OCI-LY1 (cell line): ENCODE results near the gene RASGRF1.

Experiments used
- H2AFZ ChIP-seq: fragments of 200-600 bp; sonication (generic), shearing (Covaris generic); 2 replicates; pipeline ENCODE4 v1.6.0; 2014; ENCODE audit warnings: antibody characterized with exemption, mild to moderate bottlenecking, low read length
- H3F3A ChIP-seq: fragments of 200-600 bp; sonication (generic), shearing (Covaris generic); 2 replicates; pipeline ENCODE4 v1.6.0; 2014; ENCODE audit warnings: mild to moderate bottlenecking, antibody characterized with exemption, low read length, moderate library complexity; ENCODE audit not compliant: insufficient read depth
- H3K27ac ChIP-seq: fragments of 200-600 bp; sonication (generic); 2 replicates; pipeline ENCODE4 v1.5.1; 2014; ENCODE audit warnings: low read length, mixed run types, mild to moderate bottlenecking, low read depth; ENCODE audit not compliant: poor library complexity, severe bottlenecking
- H3K27me3 ChIP-seq: fragments of 200-600 bp; sonication (generic); 2 replicates; pipeline ENCODE4 v1.6.0; 2014; ENCODE audit warnings: antibody characterized with exemption, mild to moderate bottlenecking, low read length, moderate library complexity; ENCODE audit not compliant: insufficient read depth
- H3K36me3 ChIP-seq: fragments of 200-600 bp; sonication (generic); 2 replicates; pipeline ENCODE4 v1.6.1; 2014; ENCODE audit warnings: mild to moderate bottlenecking, antibody characterized with exemption, low read length, moderate library complexity, mixed read lengths; ENCODE audit not compliant: insufficient read depth
- H3K4me1 ChIP-seq: fragments of 200-600 bp; sonication (generic); 2 replicates; pipeline ENCODE4 v1.5.1; 2014; ENCODE audit warnings: mild to moderate bottlenecking, low read length, moderate library complexity; ENCODE audit not compliant: insufficient read depth, severe bottlenecking
- H3K4me2 ChIP-seq: fragments of 200-600 bp; sonication (generic), shearing (Covaris generic); 2 replicates; pipeline ENCODE4 v1.6.1; 2014; ENCODE audit warnings: low read length
- H3K4me3 ChIP-seq: fragments of 200-600 bp; sonication (generic); 2 replicates; pipeline ENCODE4 v1.5.1; 2014; ENCODE audit warnings: low read length, low read depth, mild to moderate bottlenecking, mixed read lengths; ENCODE audit not compliant: poor library complexity, severe bottlenecking
- H3K79me2 ChIP-seq: fragments of 200-600 bp; shearing (Covaris generic); 2 replicates; pipeline ENCODE4 v1.6.1; 2016; ENCODE audit warnings: mixed run types, low read length, mixed read lengths; ENCODE audit not compliant: insufficient read depth
- H3K9ac ChIP-seq: fragments of 200-600 bp; sonication (generic), shearing (Covaris generic); 2 replicates; pipeline ENCODE4 v1.6.1; 2014; ENCODE audit warnings: mild to moderate bottlenecking, low read length, mixed read lengths
- H3K9me2 ChIP-seq: fragments of 200-600 bp; sonication (generic), shearing (Covaris generic); 2 replicates; pipeline ENCODE4 v1.6.1; 2014; ENCODE audit warnings: low read depth, mild to moderate bottlenecking, low read length, mixed read lengths
- H3K9me3 ChIP-seq: fragments of 200-600 bp; shearing (Covaris generic); 2 replicates; pipeline ENCODE4 v1.6.1; 2014; ENCODE audit warnings: low read length, mixed read lengths
- H4K20me1 ChIP-seq: fragments of 200-600 bp; sonication (generic), shearing (Covaris generic); 2 replicates; pipeline ENCODE4 v1.6.0; 2016; ENCODE audit warnings: mild to moderate bottlenecking, low read length; ENCODE audit not compliant: insufficient read depth
- EZH2 ChIP-seq: fragments of 200-600 bp; sonication (generic), shearing (Covaris generic); IDR thresholded peaks from 2 replicates; pipeline ENCODE4 v1.8.0; 2017; ENCODE audit warnings: borderline replicate concordance, mixed run types, mild to moderate bottlenecking, antibody characterized with exemption, low read length, moderate library complexity, mixed read lengths
- TF ChIP-seq, protein P1 (sequence below): fragments of 200-600 bp; sonication (generic), shearing (Covaris generic); IDR thresholded peaks from 2 replicates; pipeline ENCODE4 v1.5.1; 2017; ENCODE audit warnings: mild to moderate bottlenecking, antibody characterized with exemption, low read length, moderate library complexity, mixed read lengths

Gene RASGRF1

DNA sequence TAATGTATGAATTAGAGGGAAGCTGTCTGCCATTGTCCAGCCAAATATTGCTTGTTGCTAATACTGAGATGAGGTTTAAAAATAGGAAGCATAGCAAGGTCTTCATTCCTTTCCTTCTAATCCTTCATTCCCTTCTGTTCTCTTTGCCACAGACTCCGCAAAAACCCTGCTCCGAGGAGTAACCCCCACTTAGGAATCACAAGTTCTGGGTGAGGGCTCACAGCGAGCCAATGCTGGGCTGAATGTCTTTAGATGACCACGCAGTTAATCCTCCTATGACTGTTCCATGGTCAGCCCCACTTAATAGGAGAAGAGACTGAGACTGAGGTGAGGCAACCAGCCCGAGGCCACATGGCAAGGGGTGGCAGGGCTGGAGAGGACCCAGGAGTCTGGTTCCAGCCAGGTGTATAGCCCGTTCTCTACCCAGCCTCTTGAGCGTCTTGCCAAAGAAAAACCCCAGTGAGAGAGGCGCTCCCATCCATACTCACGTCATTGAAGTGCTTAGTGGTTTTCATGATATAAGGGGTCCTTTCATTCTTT is 100.8 kb downstream of the RASGRF1 start:
- TF ChIP-seq, protein P1, sequence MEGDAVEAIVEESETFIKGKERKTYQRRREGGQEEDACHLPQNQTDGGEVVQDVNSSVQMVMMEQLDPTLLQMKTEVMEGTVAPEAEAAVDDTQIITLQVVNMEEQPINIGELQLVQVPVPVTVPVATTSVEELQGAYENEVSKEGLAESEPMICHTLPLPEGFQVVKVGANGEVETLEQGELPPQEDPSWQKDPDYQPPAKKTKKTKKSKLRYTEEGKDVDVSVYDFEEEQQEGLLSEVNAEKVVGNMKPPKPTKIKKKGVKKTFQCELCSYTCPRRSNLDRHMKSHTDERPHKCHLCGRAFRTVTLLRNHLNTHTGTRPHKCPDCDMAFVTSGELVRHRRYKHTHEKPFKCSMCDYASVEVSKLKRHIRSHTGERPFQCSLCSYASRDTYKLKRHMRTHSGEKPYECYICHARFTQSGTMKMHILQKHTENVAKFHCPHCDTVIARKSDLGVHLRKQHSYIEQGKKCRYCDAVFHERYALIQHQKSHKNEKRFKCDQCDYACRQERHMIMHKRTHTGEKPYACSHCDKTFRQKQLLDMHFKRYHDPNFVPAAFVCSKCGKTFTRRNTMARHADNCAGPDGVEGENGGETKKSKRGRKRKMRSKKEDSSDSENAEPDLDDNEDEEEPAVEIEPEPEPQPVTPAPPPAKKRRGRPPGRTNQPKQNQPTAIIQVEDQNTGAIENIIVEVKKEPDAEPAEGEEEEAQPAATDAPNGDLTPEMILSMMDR = no peak
- no peak for TF ChIP-seq EZH2
- Histone ChIP-seq H3K79me2 (no peaks in the 10 kb centered on the region), H3K4me3 (no peak overlapping the region), H3K36me3 (no peaks in the 10 kb centered on the region), H3K27ac (no peak overlapping the region), H2AFZ (no peak overlapping the region), H3K4me2 (no peak overlapping the region), H3K4me1 (peaks cover 11% of the 10 kb centered on the region), H3F3A (no peaks in the 10 kb centered on the region), H3K9ac (no peak overlapping the region), H3K27me3 (no peaks in the 10 kb centered on the region), H3K9me3 (no peaks in the 10 kb centered on the region), H3K9me2 (no peaks in the 10 kb centered on the region), H4K20me1 (no peaks in the 10 kb centered on the region)

DNA sequence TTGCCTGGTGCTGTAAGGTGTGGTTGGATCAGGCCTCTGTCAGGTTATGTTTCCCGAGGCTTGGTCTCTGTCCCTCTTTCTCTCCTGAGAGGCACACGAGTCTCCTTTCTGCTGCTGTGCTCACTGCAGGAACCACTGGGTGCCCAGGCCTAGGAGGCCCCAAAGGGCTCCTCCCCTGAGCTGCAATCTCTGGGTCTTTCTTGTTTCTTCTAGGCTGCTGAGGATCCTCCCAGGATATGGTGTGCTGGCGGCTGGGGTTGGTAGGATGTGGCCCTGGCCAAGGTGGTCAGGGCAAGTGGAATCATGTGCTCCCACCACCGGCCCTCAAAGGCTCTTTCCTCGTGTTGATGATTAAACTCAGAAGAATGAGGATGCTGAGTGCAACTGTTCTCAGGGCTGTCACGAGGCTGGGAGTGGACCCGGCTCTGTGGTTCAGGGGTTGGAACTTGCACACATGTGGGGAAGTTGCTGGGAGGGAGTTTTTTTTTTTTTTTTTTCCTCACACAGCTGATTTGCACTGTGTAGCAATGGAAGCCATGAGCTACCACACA is 102.1 kb downstream of the RASGRF1 start:
- Histone ChIP-seq H2AFZ (no peak overlapping the region), H3K9ac (no peak overlapping the region), H4K20me1 (no peaks in the 10 kb centered on the region), H3K79me2 (no peaks in the 10 kb centered on the region), H3K4me1 (no peaks in the 10 kb centered on the region), H3F3A (no peaks in the 10 kb centered on the region), H3K4me3 (no peak overlapping the region), H3K27ac (no peak overlapping the region), H3K9me3 (no peaks in the 10 kb centered on the region), H3K9me2 (no peaks in the 10 kb centered on the region), H3K27me3 (no peaks in the 10 kb centered on the region), H3K36me3 (no peaks in the 10 kb centered on the region), H3K4me2 (no peak overlapping the region)
- no peak for TF ChIP-seq EZH2
- TF ChIP-seq, protein P1 = no peak

DNA sequence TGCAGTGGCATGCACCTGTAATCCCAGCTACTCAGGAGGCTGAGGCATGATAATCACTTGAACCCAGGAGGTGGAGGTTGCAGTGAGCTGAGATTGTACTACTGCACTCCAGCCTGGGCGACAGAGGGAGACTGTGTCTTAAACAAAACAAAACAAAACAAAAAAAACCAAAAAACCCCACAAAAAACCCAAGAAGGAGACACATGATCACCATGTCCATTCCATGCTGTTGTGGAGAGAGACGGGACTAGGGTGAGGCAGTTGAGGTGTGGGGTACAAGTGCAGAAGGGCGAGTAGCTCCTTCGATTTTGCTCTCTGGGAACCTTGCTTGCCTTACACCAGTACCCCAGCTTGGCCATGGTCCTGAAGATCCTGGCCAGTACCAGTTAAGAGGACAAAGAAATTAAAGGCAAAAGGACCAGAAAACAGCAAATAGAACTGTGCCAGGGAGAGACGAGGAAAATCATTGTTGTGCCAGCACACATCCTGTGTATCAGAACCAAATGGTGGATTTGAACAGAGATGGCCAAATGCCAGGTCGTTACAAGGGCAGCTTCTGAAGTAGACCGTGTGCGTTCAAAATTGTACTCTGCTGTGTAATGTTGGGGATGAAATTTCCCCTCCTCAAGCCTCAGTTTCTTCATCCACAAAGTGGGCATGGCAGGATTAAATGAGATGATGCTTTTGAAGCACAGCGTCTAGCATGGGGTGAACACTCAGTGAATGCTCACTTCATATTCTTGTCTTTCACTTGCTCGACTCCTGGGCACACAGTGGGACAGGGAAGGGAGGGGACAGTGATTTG is 102.8 kb downstream of the RASGRF1 start:
- TF ChIP-seq, protein P1 = no peak
- TF ChIP-seq EZH2 = no peak
- H3K36me3 ChIP-seq = no peaks in the 10 kb centered on the region
- H3K4me3 ChIP-seq = no peak overlapping the region
- no peak overlapping the region for H2AFZ ChIP-seq
- no peaks in the 10 kb centered on the region for H3K4me1 ChIP-seq
- no peak overlapping the region for H3K27ac ChIP-seq
- no peaks in the 10 kb centered on the region for H3K9me2 ChIP-seq
- no peaks in the 10 kb centered on the region for H3K9me3 ChIP-seq
- no peaks in the 10 kb centered on the region for H3F3A ChIP-seq
- H4K20me1 ChIP-seq = no peaks in the 10 kb centered on the region
- H3K9ac ChIP-seq = no peak overlapping the region
- H3K79me2 ChIP-seq = no peaks in the 10 kb centered on the region
- no peaks in the 10 kb centered on the region for H3K27me3 ChIP-seq
- no peak overlapping the region for H3K4me2 ChIP-seq
